OCI-LY1 (cell line): ENCODE results near the gene MICAL2.

Source experiments
- H2AFZ ChIP-seq: fragments of 200-600 bp; sonication (generic), shearing (Covaris generic); 2 replicates; pipeline ENCODE4 v1.6.0; 2014; ENCODE audit warnings: antibody characterized with exemption, mild to moderate bottlenecking, low read length
- H3F3A ChIP-seq: fragments of 200-600 bp; sonication (generic), shearing (Covaris generic); 2 replicates; pipeline ENCODE4 v1.6.0; 2014; ENCODE audit warnings: mild to moderate bottlenecking, antibody characterized with exemption, low read length, moderate library complexity; ENCODE audit not compliant: insufficient read depth
- H3K27ac ChIP-seq: fragments of 200-600 bp; sonication (generic); 2 replicates; pipeline ENCODE4 v1.5.1; 2014; ENCODE audit warnings: low read length, mixed run types, mild to moderate bottlenecking, low read depth; ENCODE audit not compliant: poor library complexity, severe bottlenecking
- H3K27me3 ChIP-seq: fragments of 200-600 bp; sonication (generic); 2 replicates; pipeline ENCODE4 v1.6.0; 2014; ENCODE audit warnings: antibody characterized with exemption, mild to moderate bottlenecking, low read length, moderate library complexity; ENCODE audit not compliant: insufficient read depth
- H3K36me3 ChIP-seq: fragments of 200-600 bp; sonication (generic); 2 replicates; pipeline ENCODE4 v1.6.1; 2014; ENCODE audit warnings: mild to moderate bottlenecking, antibody characterized with exemption, low read length, moderate library complexity, mixed read lengths; ENCODE audit not compliant: insufficient read depth
- H3K4me1 ChIP-seq: fragments of 200-600 bp; sonication (generic); 2 replicates; pipeline ENCODE4 v1.5.1; 2014; ENCODE audit warnings: mild to moderate bottlenecking, low read length, moderate library complexity; ENCODE audit not compliant: insufficient read depth, severe bottlenecking
- H3K4me2 ChIP-seq: fragments of 200-600 bp; sonication (generic), shearing (Covaris generic); 2 replicates; pipeline ENCODE4 v1.6.1; 2014; ENCODE audit warnings: low read length
- H3K4me3 ChIP-seq: fragments of 200-600 bp; sonication (generic); 2 replicates; pipeline ENCODE4 v1.5.1; 2014; ENCODE audit warnings: low read length, low read depth, mild to moderate bottlenecking, mixed read lengths; ENCODE audit not compliant: poor library complexity, severe bottlenecking
- H3K79me2 ChIP-seq: fragments of 200-600 bp; shearing (Covaris generic); 2 replicates; pipeline ENCODE4 v1.6.1; 2016; ENCODE audit warnings: mixed run types, low read length, mixed read lengths; ENCODE audit not compliant: insufficient read depth
- H3K9ac ChIP-seq: fragments of 200-600 bp; sonication (generic), shearing (Covaris generic); 2 replicates; pipeline ENCODE4 v1.6.1; 2014; ENCODE audit warnings: mild to moderate bottlenecking, low read length, mixed read lengths
- H3K9me2 ChIP-seq: fragments of 200-600 bp; sonication (generic), shearing (Covaris generic); 2 replicates; pipeline ENCODE4 v1.6.1; 2014; ENCODE audit warnings: low read depth, mild to moderate bottlenecking, low read length, mixed read lengths
- H3K9me3 ChIP-seq: fragments of 200-600 bp; shearing (Covaris generic); 2 replicates; pipeline ENCODE4 v1.6.1; 2014; ENCODE audit warnings: low read length, mixed read lengths
- H4K20me1 ChIP-seq: fragments of 200-600 bp; sonication (generic), shearing (Covaris generic); 2 replicates; pipeline ENCODE4 v1.6.0; 2016; ENCODE audit warnings: mild to moderate bottlenecking, low read length; ENCODE audit not compliant: insufficient read depth
- EZH2 ChIP-seq: fragments of 200-600 bp; sonication (generic), shearing (Covaris generic); IDR thresholded peaks from 2 replicates; pipeline ENCODE4 v1.8.0; 2017; ENCODE audit warnings: borderline replicate concordance, mixed run types, mild to moderate bottlenecking, antibody characterized with exemption, low read length, moderate library complexity, mixed read lengths
- TF ChIP-seq, protein P1 (sequence below): fragments of 200-600 bp; sonication (generic), shearing (Covaris generic); IDR thresholded peaks from 2 replicates; pipeline ENCODE4 v1.5.1; 2017; ENCODE audit warnings: mild to moderate bottlenecking, antibody characterized with exemption, low read length, moderate library complexity, mixed read lengths

Gene MICAL2

DNA sequence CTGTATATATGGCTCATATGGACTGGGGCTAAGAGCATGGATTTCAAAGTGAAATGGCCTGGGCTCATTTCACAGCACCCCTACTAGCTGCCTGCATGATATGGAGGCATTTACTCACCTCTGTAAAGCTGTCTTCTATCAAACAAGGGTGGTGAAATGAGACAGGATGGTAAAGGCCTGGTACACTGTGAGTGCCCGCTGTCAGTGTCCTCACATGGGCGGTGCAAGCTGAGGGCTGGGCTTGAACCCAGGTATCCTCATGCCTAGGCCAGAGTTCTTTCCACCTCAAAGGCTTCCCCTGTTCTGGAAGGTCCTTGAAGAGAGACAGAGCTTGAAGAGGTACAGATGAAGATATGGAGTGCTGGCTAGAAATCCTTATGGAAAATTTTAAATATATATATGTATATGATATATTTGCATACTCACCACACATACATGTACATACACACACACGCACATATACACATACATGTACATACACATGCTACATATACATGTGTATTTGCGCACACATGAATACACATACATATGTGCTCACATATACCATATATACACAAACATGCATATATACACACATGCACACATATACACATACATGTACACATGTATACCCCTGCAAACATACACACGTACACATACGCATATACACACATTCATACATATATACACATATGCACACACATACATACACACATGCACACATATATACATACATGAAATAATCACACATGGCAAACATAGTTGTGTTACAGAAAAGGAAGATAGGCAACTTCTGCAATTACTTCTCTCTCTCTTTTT, 44.7 kb downstream of the MICAL2 start:
- Histone ChIP-seq H2AFZ (no peak overlapping the region), H3K9ac (no peak overlapping the region), H3F3A (no peaks in the 10 kb centered on the region), H3K79me2 (no peaks in the 10 kb centered on the region), H3K9me2 (no peaks in the 10 kb centered on the region), H3K36me3 (no peaks in the 10 kb centered on the region), H3K27me3 (no peaks in the 10 kb centered on the region), H4K20me1 (no peaks in the 10 kb centered on the region), H3K27ac (no peak overlapping the region), H3K4me1 (no peaks in the 10 kb centered on the region), H3K4me2 (no peak overlapping the region), H3K9me3 (no peaks in the 10 kb centered on the region), H3K4me3 (no peak overlapping the region)
- TF ChIP-seq EZH2, result no peak
- TF ChIP-seq, protein P1, sequence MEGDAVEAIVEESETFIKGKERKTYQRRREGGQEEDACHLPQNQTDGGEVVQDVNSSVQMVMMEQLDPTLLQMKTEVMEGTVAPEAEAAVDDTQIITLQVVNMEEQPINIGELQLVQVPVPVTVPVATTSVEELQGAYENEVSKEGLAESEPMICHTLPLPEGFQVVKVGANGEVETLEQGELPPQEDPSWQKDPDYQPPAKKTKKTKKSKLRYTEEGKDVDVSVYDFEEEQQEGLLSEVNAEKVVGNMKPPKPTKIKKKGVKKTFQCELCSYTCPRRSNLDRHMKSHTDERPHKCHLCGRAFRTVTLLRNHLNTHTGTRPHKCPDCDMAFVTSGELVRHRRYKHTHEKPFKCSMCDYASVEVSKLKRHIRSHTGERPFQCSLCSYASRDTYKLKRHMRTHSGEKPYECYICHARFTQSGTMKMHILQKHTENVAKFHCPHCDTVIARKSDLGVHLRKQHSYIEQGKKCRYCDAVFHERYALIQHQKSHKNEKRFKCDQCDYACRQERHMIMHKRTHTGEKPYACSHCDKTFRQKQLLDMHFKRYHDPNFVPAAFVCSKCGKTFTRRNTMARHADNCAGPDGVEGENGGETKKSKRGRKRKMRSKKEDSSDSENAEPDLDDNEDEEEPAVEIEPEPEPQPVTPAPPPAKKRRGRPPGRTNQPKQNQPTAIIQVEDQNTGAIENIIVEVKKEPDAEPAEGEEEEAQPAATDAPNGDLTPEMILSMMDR, result no peak

DNA sequence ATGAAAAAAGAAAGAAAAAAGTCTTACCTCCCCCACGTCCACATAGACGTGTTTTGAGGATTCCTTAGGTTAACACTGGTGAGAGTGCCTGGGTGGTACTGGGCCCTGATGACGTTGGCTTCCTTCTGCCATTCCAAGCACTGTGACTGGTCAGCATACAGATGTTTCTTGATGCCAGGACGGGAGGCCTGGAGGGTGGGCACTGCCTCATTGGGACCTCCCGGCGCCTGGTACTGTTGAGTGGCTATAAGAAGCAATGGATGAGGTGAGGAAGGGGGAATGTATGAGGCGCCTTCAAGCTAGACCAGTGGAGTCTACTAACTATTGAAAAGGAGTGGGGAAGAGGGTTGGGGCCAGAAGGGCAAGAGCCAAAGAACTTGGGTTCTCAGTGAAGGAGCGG, 45.3 kb downstream of the MICAL2 start:
- Histone ChIP-seq H3K79me2 (no peaks in the 10 kb centered on the region), H3K4me3 (no peak overlapping the region), H3K4me2 (no peak overlapping the region), H3K9me3 (no peaks in the 10 kb centered on the region), H2AFZ (no peak overlapping the region), H3K9me2 (no peaks in the 10 kb centered on the region), H3K9ac (no peak overlapping the region), H3F3A (no peaks in the 10 kb centered on the region), H3K4me1 (no peaks in the 10 kb centered on the region), H3K27ac (no peak overlapping the region), H4K20me1 (no peaks in the 10 kb centered on the region), H3K27me3 (no peaks in the 10 kb centered on the region), H3K36me3 (no peaks in the 10 kb centered on the region)
- no peak for TF ChIP-seq EZH2
- TF ChIP-seq, protein P1, result no peak

DNA sequence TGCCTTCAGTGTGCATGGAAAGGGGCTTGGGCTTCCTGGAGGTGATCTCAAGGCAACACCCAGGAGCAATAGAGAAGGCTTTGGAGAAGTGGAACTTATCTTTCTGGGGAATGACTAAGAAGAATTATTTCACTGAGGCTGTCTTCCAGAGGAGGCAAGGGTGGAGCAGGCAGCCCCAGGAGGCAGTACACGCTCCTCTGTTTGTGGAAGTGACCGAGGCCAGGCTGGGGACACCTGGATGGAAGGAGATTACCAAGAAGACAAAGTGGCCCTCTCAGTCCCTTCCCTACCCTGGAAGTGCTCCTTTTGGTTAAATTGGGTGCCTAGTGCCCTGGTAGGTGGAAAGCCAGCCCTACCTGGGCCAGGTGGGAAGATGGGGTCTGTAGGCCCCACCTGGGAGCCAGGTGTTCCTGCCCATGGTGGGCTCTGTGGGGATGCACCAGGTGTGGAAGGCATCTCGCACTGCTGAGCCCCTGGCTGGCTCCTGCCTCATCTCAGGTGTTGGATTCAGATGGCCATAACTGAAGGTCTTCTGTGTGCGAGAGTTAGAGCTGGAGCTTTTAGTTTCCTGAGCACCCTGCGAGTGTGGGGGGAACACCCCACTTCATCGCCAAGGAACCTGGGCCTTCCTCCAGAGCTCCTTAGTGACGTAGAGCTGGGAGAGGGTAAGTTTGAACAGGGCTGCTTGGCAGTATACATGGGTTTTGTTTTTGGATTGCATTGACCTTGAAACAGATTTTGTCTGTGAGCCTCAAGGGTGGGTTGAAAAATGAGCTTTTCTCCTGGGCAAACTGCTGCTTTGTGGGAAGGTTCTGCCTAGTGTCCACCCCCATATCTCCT, 46.1 kb downstream of the MICAL2 start:
- Histone ChIP-seq H3K4me3 (no peak overlapping the region), H3K4me2 (no peak overlapping the region), H3K27me3 (no peaks in the 10 kb centered on the region), H3K9me3 (no peaks in the 10 kb centered on the region), H4K20me1 (no peaks in the 10 kb centered on the region), H3K36me3 (no peaks in the 10 kb centered on the region), H2AFZ (no peak overlapping the region), H3F3A (no peaks in the 10 kb centered on the region), H3K79me2 (no peaks in the 10 kb centered on the region), H3K9me2 (no peaks in the 10 kb centered on the region), H3K4me1 (no peaks in the 10 kb centered on the region), H3K27ac (no peak overlapping the region), H3K9ac (no peak overlapping the region)
- TF ChIP-seq EZH2, result no peak
- TF ChIP-seq, protein P1, result no peak
